Stimulated activated CD4-positive, alpha-beta T cell treated with anti-CD3 and anti-CD28 coated beads, Interleukin-15, amount 100 ng/mL, for 1 hour (primary cell): ENCODE data around the gene SLC27A1.
A peak's percentile ranks its signal among the peaks of the same experiment; 100 is the strongest.

Experiments
- DNase-seq, 2 donors: peaks; one replicate each; pipeline ENCODE4 v3.0.0-alpha.2; 2020; ENCODE audit warnings: low read depth in 1 of 2, low spot score in 1 of 2

SLC27A1 gene

GRCh38 chr19:17470068-17470841 lies at the start of gene SLC27A1:
Gene SLC27A1, plus strand, starts transcription at chr19:17470524. Its CDS starts 17 bp downstream, at chr19:17470541.
- peak; percentile 70 to 77 for DNase-seq

DNA sequence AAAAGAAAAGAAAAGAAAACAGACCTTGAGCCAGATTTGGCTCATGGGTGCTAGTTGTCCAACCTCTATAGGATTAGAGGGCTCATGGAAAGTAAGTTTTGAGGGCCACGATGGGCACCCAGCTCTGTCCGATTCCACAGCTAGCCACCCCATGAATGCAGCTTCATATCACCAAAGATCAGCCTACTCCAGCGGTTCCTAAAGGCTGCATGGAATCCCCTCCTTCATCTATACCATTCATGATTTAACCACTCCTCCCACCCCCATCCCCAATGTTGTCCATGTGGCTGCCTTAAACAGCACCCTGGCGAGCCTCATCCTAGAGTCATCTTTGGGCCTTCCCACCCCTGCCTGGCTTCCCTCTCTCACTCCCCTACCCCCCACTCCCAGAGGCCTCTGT lies 48.4 kb upstream of the SLC27A1 start:
- no peak for DNase-seq

DNA sequence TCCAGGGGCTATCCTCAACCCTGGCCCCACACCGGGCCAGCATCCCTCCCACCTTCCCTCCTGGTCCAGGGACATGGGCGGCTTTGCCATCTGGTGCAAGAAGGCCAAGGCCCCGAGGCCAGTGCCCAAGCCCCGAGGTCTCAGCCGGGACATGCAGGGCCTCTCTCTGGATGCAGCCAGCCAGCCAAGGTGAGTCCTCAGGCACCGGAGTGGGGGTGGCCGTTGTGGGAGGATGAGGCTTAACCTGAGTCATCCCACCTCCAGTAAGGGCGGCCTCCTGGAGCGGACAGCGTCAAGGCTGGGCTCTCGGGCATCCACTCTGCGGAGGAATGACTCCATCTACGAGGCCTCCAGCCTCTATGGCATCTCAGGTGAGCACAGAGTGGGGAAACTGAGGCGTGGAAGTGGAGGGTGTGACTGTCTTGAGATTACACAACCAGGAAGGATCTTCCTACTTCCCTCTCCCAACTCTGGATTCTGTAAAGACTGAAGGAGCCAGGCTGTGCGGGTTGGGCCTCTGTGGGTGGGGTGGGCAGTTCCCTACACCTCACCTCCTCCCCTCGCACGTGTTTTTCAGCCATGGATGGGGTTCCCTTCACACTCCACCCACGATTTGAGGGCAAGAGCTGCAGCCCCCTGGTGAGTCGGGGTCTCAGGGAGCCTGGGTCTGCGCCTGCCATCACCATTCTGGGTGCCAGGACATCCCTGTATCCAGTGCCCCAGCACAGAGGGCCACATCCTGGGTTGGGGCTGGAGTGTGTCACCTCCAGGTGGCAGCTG lies 46.7 kb upstream of the SLC27A1 start:
- DNase-seq: no peak

- DNase-seq: no peak
Measured at GRCh38 chr19:17424743-17425365, 45.5 kb upstream of the SLC27A1 start.

DNA sequence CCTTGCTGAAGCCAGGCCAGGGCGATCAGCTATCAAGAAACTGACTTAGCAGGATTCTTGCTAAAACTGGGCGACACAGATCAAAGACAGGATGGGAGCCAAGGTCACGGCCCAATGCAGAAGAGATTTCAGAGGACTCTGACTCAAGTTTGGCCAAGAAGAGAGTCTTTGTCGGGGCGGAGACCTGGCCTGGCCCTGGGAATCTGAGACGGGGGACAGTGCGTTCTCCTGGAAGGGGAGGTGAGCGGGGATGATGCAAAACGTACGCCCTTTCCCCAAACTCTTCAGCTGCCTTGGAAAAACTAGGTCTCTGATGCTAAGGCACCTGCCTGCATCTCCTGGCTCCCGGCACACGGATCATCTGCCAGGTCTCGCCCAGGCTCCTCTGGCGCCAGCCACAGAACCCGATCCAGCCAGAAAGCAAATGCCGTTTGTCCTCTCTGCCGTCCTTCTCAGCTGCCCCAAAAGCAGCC lies 40.6 kb upstream of the SLC27A1 start:
- no peak for DNase-seq

DNA sequence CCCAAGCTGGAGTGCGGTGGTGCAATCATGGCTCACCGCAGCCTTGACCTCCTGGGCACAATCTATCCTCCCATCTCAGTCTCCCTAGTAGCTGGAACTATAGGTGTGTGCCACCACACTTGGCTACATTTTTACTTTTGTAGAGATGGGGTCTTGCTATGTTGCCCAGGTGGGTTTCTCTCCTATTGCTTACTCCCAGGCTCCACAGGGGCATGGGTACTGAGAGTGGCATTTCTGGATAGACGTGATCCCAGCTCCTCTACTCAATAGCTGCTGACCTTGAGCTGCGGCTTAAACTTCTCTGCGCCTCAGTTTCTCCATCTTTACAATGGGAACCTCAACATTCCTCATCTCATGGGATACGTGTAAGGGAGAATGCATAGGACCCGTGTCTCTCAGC lies 38.9 kb upstream of the SLC27A1 start:
- DNase-seq: no peak

GRCh38 chr19:17435218-17435617 lies 35.1 kb upstream of the SLC27A1 start:
- DNase-seq: no peak

DNA sequence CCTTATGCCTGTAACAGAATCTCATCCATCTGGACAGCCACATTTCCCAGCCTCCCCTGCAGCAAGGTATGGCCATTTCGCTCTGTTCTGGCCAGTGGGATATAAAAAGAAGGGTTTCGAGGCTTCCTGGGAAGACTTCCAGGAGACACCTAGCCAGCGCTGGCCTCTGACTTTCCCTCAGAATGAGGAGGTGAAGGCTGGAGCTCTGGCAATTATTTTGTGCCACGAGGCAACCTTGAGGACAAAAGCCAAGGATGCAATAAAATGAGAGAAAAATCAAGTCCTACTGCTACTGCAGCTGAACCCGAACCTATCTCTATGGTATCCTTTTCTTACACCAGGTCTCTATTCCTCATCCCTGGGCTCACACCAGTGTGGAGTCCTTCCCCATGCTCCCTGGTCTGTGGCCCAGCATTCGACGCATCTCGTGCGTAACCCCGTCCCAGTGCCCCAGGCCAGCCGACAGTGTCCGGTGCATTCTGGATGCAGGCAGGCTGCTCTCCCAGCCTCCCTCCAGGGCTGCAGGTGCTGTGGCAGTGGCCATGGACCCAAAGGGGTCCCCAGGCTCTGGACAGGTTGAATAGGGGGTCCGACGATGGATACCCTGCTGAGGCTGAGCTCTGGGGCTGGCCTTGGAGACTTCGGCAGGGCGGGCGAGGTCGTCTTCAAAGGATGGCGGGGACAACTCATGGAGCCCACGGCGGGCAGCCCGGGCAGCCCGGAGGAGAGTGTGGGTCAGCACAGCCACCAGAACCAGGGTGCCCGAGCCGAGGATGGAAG lies 34.0 kb upstream of the SLC27A1 start:
- no peak for DNase-seq

DNA sequence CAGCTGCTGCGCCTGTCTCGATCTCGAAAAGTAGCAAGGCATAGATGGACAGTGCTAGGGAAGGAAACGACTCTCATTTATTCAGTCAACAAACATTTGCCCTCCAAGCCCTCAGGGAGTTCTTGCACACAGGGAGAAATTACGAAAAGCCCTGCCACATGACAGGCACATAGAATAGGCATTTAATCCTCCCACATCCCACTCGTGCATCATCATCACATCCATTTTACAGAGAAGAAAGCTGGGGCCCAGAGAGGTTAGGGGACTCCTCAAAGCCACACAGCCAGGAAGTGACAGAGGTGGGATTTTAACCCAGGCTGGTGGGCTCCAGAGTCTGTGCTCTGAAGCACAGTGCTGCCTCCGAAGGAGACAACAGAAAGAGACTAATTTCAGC lies 33.5 kb upstream of the SLC27A1 start:
- no peak for DNase-seq

- DNase-seq: no peak
Measured at GRCh38 chr19:17441241-17442021, 28.9 kb upstream of the SLC27A1 start.

- no peak for DNase-seq
Measured at GRCh38 chr19:17445526-17446165, 24.7 kb upstream of the SLC27A1 start.

GRCh38 chr19:17447704-17448130 lies 22.6 kb upstream of the SLC27A1 start:
- no peak for DNase-seq

GRCh38 chr19:17448131-17448967 lies 22.0 kb upstream of the SLC27A1 start, which contains the start of gene TMEM221:
Gene TMEM221, minus strand, starts transcription at chr19:17448668. Its CDS starts 206 bp downstream, at chr19:17448462.
- peak; percentile 35 to 49 for DNase-seq

DNA sequence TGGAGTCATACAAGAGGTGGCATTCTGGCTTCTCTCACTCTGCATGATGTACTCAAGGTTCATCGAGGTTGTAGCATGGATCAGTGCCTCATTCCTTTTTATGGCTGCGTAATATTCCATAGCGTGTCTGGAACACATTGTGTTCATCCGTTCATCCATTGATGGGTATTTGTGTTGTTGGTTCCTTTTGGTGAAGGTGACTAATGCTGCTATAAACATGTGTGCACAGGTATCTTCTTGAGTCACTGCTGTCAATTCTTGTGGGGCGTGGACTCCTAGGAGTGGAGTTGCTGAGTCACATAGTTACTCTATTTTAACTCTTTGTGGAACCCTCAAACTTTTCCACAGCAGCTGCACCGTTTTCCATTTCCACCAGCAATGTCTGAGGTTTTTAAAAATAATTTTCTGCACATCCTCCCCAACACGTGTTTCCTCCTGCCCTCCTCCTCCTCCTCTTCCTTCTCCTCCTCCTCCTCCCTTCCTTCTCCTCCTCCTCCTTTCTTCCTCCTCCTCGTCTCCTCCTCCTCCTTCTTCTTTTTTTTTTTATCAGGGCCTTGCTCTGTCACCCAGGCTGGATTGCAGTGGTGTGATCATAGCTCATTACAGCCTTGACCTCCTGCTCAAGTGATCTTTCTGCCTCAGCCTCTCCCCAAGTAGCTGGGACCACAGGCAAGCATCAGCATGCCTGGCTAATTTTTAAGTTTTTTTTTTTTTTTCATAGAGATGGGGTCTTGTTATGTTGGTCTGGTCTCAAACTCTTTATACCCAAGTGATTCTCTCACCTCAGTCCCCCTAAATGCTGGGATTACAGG lies 19.9 kb upstream of the SLC27A1 start:
- no peak for DNase-seq

GRCh38 chr19:17451820-17452219 lies 18.5 kb upstream of the SLC27A1 start:
- no peak for DNase-seq

DNA sequence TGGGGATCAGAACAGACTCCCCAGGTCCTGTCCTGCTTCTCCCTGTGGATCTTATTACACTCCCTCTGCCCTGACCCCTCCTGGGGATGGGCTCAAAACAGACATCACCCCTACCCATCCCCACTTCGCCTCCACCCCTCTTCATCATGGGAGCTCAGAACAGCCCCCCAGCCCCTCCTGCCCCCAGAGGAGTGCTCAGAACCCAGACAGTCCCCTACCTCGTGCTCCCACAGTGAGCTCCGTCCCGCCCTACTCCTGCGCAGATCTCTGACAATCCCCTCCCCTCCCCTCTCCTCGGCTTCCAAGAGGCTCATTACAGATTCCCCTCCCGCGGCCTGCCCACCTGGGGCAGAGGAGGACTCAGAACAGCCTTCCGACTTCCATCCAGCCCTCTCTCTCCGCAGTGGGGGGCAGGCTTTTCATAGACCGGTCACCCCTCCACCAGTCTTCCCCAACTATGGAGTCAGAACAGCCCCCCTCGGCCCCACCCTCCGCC lies 15.7 kb upstream of the SLC27A1 start:
- DNase-seq: no peak

- no peak for DNase-seq
Measured at GRCh38 chr19:17455308-17456123, 14.8 kb upstream of the SLC27A1 start.
